Gastrocnemius medialis (tissue), 4 donors: ENCODE data around the gene GABBR2.

Experiments used
- CTCF ChIP-seq, 5 experiments: fragments of 450-650 bp in 3 of 5; fragments of 200-600 bp in 2 of 5; sonication (generic) in 2 of 5; IDR thresholded peaks in 4 of 5; conservative IDR thresholded peaks in 1 of 5; 1 replicate in 4 of 5; 2 replicates in 1 of 5; pipeline ENCODE4 v1.5.1; 2016 to 2019; ENCODE audit warnings: antibody characterized with exemption in 5 of 5, mild to moderate bottlenecking in 3 of 5, moderate library complexity in 3 of 5
- POLR2A ChIP-seq, 2 donors: fragments of 450-650 bp; IDR thresholded peaks; one replicate each; pipeline ENCODE4 v1.6.1; 2017; ENCODE audit warnings: antibody characterized with exemption in 2 of 2, mild to moderate bottlenecking in 2 of 2, moderate library complexity in 2 of 2

- no peak for TF ChIP-seq CTCF (IDR thresholded peaks at IDR 0.05 in 4 of 5, conservative IDR thresholded peaks at IDR 0.05 in 1 of 5)
- no peak for TF ChIP-seq POLR2A (IDR thresholded peaks at IDR 0.05)
These were observed 163.7 kb downstream of the GABBR2 start for GRCh38 chr9:98545021-98545420.
